ENCODE measurements around the gene SPPL3.

- TF ChIP-seq EZH2 (IDR thresholded peaks at IDR 0.05; ENCODE audit: low read depth, unreplicated experiment) (no peak), CTCF (conservative IDR thresholded peaks at IDR 0.05; ENCODE audit: low read depth in 2 of 2) (no peak), NANOG (IDR thresholded peaks at IDR 0.05; ENCODE audit: borderline replicate concordance) (no peak), POLR2AphosphoS5 (IDR thresholded peaks at IDR 0.05; ENCODE audit: low read depth) (no peak), REST (IDR thresholded peaks at IDR 0.05; ENCODE audit: unreplicated experiment) (no peak)
These were observed 54.4 kb downstream of the SPPL3 start for GRCh38 chr12:120849765-120850164.

All from GM23338 (cell line).